Body of pancreas (tissue), 4 donors: ENCODE measurements around the gene KRTAP5-7. TPM values are rescaled to one million over a fixed set of nuclear protein-coding genes. Genes with fewer than 3 reads are reported as not detected.
"Not testable (repeated sequence)": the region's sequence is repeated elsewhere in the genome, so short reads cannot be mapped to it uniquely, and the experiment has no call there.

Experiments
- ATAC-seq: fragments of 150-250 bp; one replicate; pipeline ENCODE4 v1.9.1; 2016
- DNase-seq, 4 donors: peaks; one replicate each; pipeline ENCODE4 v3.0.0-alpha.2; 2019
- H3K27ac ChIP-seq, 4 donors: fragments of 200-600 bp; sonication (generic); 1 replicate in 3 of 4; 2 replicates in 1 of 4; pipeline versions ENCODE4 v1.5.1 to v1.6.1; 2016 to 2019; ENCODE audit warnings: mild to moderate bottlenecking in 1 of 4, mixed read lengths in 1 of 4, moderate library complexity in 1 of 4
- H3K27me3 ChIP-seq, 2 donors: fragments of 200-600 bp; sonication (generic); one replicate each; pipeline ENCODE4 v1.6.0; 2016; ENCODE audit warnings: mild to moderate bottlenecking in 1 of 2
- H3K36me3 ChIP-seq, 2 donors: fragments of 200-600 bp; sonication (generic); replicated peaks in 1 of 2; 2 replicates each; pipeline ENCODE4 v1.5.1; 2016; ENCODE audit warnings: low read depth in 2 of 2; ENCODE audit not compliant: insufficient read depth in 1 of 2
- H3K4me1 ChIP-seq: fragments of 200-600 bp; sonication (generic); one replicate; pipeline ENCODE4 v1.6.0; 2016
- H3K4me3 ChIP-seq, 2 donors: fragments of 200-600 bp; sonication (generic); 1 replicate in 1 of 2; 2 replicates in 1 of 2; pipeline ENCODE4 v1.5.1; 2016 to 2019
- H3K9me3 ChIP-seq, 3 donors: fragments of 200-600 bp; sonication (generic); 1 replicate in 2 of 3; 2 replicates in 1 of 3; pipeline ENCODE4 v1.5.1; 2016
- CTCF ChIP-seq, 7 experiments: fragments of 450-650 bp in 4 of 7; fragments of 200-600 bp in 3 of 7; sonication (generic) in 3 of 7; IDR thresholded peaks; one replicate each; pipeline ENCODE4 v1.5.1; 2016 to 2019; ENCODE audit warnings: antibody characterized with exemption in 7 of 7
- POLR2A ChIP-seq, 3 donors: fragments of 450-650 bp; IDR thresholded peaks; one replicate each; pipeline ENCODE4 v1.6.1; 2016; ENCODE audit warnings: antibody characterized with exemption in 3 of 3, mild to moderate bottlenecking in 2 of 3
- WGBS, 2 donors: methylation state at CpG; one replicate each; pipeline ENCODE4 v1.1.5; 2017; 5-methylcytosine and 5-hydroxymethylcytosine counted together
- intact Hi-C: fragments of 100-400 bp; cut with DNase I; formaldehyde crosslinking; loops from one replicate; pipeline ENCODE4 v1.15.1; 2023
- total RNA-seq, 2 donors: library from RNA; depleted of rRNA; stranded (reverse); fragments of >200 nt; gene quantifications; one replicate each; pipeline ENCODE4 v1.1.0, GENCODE V29; 2016

Gene KRTAP5-7
- total RNA-seq = not detected

- H3K9me3 ChIP-seq, DNase-seq, H3K4me1 ChIP-seq, H3K4me3 ChIP-seq, intact Hi-C loops, H3K36me3 ChIP-seq, H3K27me3 ChIP-seq, H3K27ac ChIP-seq, ATAC-seq: not testable (repeated sequence)
- whole genome bisulfite sequencing, 2 donors = 64 to 74% methylated on average over 6 to 7 of the region's 10 CpGs
These were observed at the start of gene KRTAP5-7 for GRCh38 chr11:71526796-71527575. KRTAP5-7 (plus strand) TSS chr11:71527267; CDS start chr11:71527301, 34 bp downstream.

GRCh38 chr11:71477641-71478527, 49.2 kb upstream of the KRTAP5-7 start:
- no peak overlapping the region for H3K4me3 ChIP-seq
- H3K9me3 ChIP-seq = no peaks in the 10 kb centered on the region
- no peak overlapping the region for H3K27ac ChIP-seq
- TF ChIP-seq POLR2A (IDR thresholded peaks at IDR 0.05) = no peak
- H3K27me3 ChIP-seq = no peaks in the 10 kb centered on the region
- ATAC-seq (no peak), DNase-seq (no peak)
- no peaks in the 10 kb centered on the region for H3K4me1 ChIP-seq
- WGBS, 2 donors = 83 to 94% methylated on average over 22 to 25 of the region's 25 CpGs
- intact Hi-C loops = no loop called here
- H3K36me3 ChIP-seq = peaks cover 0 to 23% of the 10 kb centered on the region in 2 donors

GRCh38 chr11:71478528-71478840, 48.6 kb upstream of the KRTAP5-7 start:
- intact Hi-C loops = no loop called here
- TF ChIP-seq POLR2A (IDR thresholded peaks at IDR 0.05) (no peak), CTCF (IDR thresholded peaks at IDR 0.05) (no peak)
- Histone ChIP-seq H3K27ac (no peak overlapping the region), H3K9me3 (no peaks in the 10 kb centered on the region), H3K27me3 (no peaks in the 10 kb centered on the region), H3K36me3 (peaks cover 4 to 26% of the 10 kb centered on the region in 2 donors), H3K4me1 (no peaks in the 10 kb centered on the region), H3K4me3 (no peak overlapping the region)
- WGBS, 2 donors = 92 to 97% methylated on average over 11 of the region's 11 CpGs
- DNase-seq (no peak), ATAC-seq (no peak)

GRCh38 chr11:71481101-71481960, 45.7 kb upstream of the KRTAP5-7 start:
- H3K4me3 ChIP-seq = no peak overlapping the region
- no peak overlapping the region for H3K27ac ChIP-seq
- TF ChIP-seq CTCF (IDR thresholded peaks at IDR 0.05) = no peak
- no peak for TF ChIP-seq POLR2A (IDR thresholded peaks at IDR 0.05)
- ATAC-seq (no peak), DNase-seq (no peak)
- no peaks in the 10 kb centered on the region for H3K27me3 ChIP-seq
- WGBS, 2 donors = 85 to 96% methylated on average over 15 to 21 of the region's 24 CpGs
- intact Hi-C loops = no loop called here
- no peaks in the 10 kb centered on the region for H3K9me3 ChIP-seq
- peaks cover 10 to 25% of the 10 kb centered on the region in 2 donors for H3K36me3 ChIP-seq
- H3K4me1 ChIP-seq = no peaks in the 10 kb centered on the region

GRCh38 chr11:71482216-71482615, 44.9 kb upstream of the KRTAP5-7 start:
- DNase-seq (no peak), ATAC-seq (no peak)
- WGBS, 2 donors = 94% methylated on average over 13 of the region's 18 CpGs; no CpG with 5 or more reads in 1 of the 2 donors
- intact Hi-C loops = no loop called here
- TF ChIP-seq POLR2A (IDR thresholded peaks at IDR 0.05) = no peak
- no peak for TF ChIP-seq CTCF (IDR thresholded peaks at IDR 0.05)
- H3K4me1 ChIP-seq = no peaks in the 10 kb centered on the region
- H3K36me3 ChIP-seq = peaks cover 10 to 27% of the 10 kb centered on the region in 2 donors
- no peaks in the 10 kb centered on the region for H3K9me3 ChIP-seq
- H3K27me3 ChIP-seq = no peaks in the 10 kb centered on the region
- no peak overlapping the region for H3K4me3 ChIP-seq
- no peak overlapping the region for H3K27ac ChIP-seq
